GM12873 (cell line): ENCODE measurements around the gene PTPN6.

ENCODE experiments used
- TF ChIP-seq, protein P1 (sequence below): IDR thresholded peaks from 2 replicates; pipeline ENCODE4 v1.5.1; 2012; ENCODE audit warnings: low read depth, mild to moderate bottlenecking, moderate library complexity, low read length, control low read depth; ENCODE audit not compliant: insufficient read depth; ENCODE audit errors: missing control alignments

PTPN6 gene

DNA sequence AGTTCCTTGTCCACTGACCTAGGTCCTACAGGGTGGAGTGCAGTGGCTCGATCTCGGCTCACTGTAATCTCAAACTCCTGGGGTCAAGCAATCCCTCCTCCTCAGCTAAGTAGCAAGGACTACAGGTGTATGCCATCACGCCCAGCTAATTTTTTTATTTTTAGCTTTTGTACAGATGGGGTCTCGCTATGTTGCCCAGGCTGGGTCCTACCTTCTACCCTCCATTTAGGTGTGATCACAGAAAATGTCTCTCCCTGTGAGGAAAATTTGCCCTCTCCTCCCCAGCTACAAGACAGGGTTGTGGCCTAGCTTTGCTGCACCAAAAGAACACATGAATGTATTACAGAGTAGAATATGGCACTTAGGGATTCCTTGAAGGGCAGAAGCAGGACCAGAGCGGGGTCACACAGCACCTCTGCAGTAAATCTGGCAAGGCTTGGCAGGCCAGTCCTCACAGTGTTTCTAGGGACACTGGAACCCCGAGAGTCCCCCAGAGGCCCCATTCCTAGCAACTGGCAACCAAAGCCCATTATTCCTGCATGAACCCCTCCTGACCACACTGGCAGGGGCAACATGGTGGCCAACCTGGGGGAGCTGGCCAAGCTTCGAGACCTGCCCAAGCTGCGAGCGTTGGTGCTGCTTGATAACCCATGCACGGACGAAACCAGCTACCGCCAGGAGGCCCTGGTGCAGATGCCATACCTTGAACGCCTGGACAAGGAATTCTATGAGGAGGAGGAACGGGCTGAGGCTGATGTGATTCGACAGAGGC, 38.8 kb upstream of the PTPN6 start:
- TF ChIP-seq, protein P1, sequence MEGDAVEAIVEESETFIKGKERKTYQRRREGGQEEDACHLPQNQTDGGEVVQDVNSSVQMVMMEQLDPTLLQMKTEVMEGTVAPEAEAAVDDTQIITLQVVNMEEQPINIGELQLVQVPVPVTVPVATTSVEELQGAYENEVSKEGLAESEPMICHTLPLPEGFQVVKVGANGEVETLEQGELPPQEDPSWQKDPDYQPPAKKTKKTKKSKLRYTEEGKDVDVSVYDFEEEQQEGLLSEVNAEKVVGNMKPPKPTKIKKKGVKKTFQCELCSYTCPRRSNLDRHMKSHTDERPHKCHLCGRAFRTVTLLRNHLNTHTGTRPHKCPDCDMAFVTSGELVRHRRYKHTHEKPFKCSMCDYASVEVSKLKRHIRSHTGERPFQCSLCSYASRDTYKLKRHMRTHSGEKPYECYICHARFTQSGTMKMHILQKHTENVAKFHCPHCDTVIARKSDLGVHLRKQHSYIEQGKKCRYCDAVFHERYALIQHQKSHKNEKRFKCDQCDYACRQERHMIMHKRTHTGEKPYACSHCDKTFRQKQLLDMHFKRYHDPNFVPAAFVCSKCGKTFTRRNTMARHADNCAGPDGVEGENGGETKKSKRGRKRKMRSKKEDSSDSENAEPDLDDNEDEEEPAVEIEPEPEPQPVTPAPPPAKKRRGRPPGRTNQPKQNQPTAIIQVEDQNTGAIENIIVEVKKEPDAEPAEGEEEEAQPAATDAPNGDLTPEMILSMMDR = no peak

- TF ChIP-seq, protein P1 = no peak
These were observed 36.8 kb upstream of the PTPN6 start, which contains the start of gene ENO2 for GRCh38 chr12:6914246-6914946. Gene ENO2, plus strand, starts transcription at chr12:6914580. Its CDS starts 1,253 bp downstream, at chr12:6915833.

- TF ChIP-seq, protein P1 = no peak
These were observed 36.0 kb upstream of the PTPN6 start for GRCh38 chr12:6914947-6915788.

DNA sequence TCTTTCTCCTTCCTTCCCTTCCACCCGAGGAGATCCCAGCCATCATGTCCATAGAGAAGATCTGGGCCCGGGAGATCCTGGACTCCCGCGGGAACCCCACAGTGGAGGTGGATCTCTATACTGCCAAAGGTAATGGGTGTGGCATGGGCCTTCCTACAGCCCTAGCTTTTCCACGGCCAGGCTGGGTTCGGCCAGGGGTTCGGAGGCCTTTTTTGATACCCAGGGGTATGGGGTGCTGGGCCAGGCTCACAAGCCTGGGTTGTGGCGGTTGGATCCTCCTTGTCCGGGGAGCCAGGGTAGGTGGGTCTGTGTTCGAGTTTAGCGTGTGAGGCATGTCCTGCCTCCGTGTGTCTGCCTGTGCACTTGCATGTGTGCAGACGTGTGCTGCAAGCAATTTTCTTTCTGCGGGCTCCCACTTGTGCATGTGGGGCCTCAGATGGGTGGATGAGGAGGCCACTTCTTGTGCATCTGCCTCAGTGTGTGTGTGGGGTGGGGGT, 35.3 kb upstream of the PTPN6 start:
- TF ChIP-seq, protein P1 = no peak

DNA sequence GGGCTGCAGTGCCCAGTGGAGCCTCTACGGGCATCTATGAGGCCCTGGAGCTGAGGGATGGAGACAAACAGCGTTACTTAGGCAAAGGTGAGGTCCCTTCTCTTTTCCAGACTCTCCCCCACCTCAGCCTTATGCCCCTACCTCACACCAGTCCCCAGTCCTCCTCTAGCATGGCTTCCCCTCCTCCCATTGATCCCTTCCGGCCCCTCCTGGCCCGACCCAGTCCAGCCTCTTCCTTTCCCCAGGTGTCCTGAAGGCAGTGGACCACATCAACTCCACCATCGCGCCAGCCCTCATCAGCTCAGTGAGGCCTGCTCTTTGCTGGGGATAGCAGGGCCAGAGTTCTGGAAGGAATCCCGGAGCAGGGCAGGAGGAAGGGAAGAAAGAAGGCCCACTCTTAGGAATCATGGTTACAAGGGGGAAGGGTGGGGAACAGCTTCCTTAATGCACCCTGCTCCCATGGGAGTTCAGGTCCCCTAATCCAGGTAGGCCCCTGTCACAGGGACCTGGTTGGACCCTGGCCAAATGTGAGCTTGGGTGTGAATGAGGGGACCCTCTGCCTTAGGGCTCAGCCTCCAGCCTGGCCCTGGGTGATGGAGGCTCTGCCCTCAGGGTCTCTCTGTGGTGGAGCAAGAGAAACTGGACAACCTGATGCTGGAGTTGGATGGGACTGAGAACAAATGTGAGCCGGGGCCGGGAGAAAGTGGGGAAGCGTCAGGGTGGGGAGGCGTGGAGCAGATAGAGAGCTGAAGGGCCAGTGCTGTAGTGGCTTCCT, 34.5 kb upstream of the PTPN6 start:
- TF ChIP-seq, protein P1 = no peak

GRCh38 chr12:6917491-6918231, 33.5 kb upstream of the PTPN6 start:
- TF ChIP-seq, protein P1 = no peak
